ENCODE results near the gene CD74. TPM values are rescaled to one million over a fixed set of nuclear protein-coding genes. Genes with fewer than 3 reads are reported as not detected.

The CD74 gene
- total RNA-seq, 1 experiment from 2014 or later, result 12.7 TPM

GRCh38 chr5:150386024-150386855 lies 26.5 kb downstream of the CD74 start:
- ATAC-seq (no peak), DNase-seq (ENCODE audit: low read depth, low spot score) (no peak)
- no peaks in the 10 kb centered on the region for H3K9me3 ChIP-seq (ENCODE audit: control insufficient read depth, insufficient read depth, low read depth, low read length)
- in situ Hi-C loops (cut with HindIII; ENCODE audit: low pct_unique_long_range_greater_than_20kb, low sequenced_read_pairs) (no loop called here), intact Hi-C loops (cut with micrococcal nuclease; ENCODE audit: unreplicated experiment) (no loop called here)
- peaks cover 14% of the 10 kb centered on the region for H3K36me3 ChIP-seq (ENCODE audit: control insufficient read depth, insufficient read depth, low read length)
- H3K27ac ChIP-seq (ENCODE audit: low read length), result no peak overlapping the region
- ChIA-PET CTCF (no interaction called here), POLR2A (interaction anchor here (0.5 kb wide), 1 partner anchor 492 kb away, joined by 11 read pairs; no protein-coding TSS in a partner anchor)
- no peaks in the 10 kb centered on the region for H3K4me1 ChIP-seq (ENCODE audit: control insufficient read depth, insufficient read depth, low read length)
- TF ChIP-seq SIN3A (IDR thresholded peaks at IDR 0.05; ENCODE audit: borderline replicate concordance, insufficient read depth, low read depth, low read length) (no peak), REST (IDR thresholded peaks at IDR 0.05; ENCODE audit: insufficient read depth in 1 of 2, low read depth in 2 of 2, low read length in 1 of 2) (no peak), POLR2AphosphoS5 (IDR thresholded peaks at IDR 0.05; ENCODE audit: low read depth, low read length) (no peak), TCF7L2 (IDR thresholded peaks at IDR 0.05; ENCODE audit: low read depth, low read length) (no peak), CTCF (IDR thresholded peaks at IDR 0.05) (no peak)
- no peaks in the 10 kb centered on the region for H3K27me3 ChIP-seq (ENCODE audit: control insufficient read depth, insufficient read depth, low read length)
- BruUV-seq (replicated peaks), result no TSS peak
- H3K4me3 ChIP-seq (ENCODE audit: low read depth in 2 of 2, low read length in 2 of 2), result no peak overlapping the region

- Histone ChIP-seq H3K27ac (ENCODE audit: low read length) (no peak overlapping the region), H3K9me3 (ENCODE audit: control insufficient read depth, insufficient read depth, low read depth, low read length) (no peaks in the 10 kb centered on the region), H3K4me3 (ENCODE audit: low read depth in 2 of 2, low read length in 2 of 2) (no peak overlapping the region), H3K4me1 (ENCODE audit: control insufficient read depth, insufficient read depth, low read length) (no peaks in the 10 kb centered on the region), H3K36me3 (ENCODE audit: control insufficient read depth, insufficient read depth, low read length) (peaks cover 17% of the 10 kb centered on the region), H3K27me3 (ENCODE audit: control insufficient read depth, insufficient read depth, low read length) (no peaks in the 10 kb centered on the region)
- intact Hi-C loops (cut with micrococcal nuclease; ENCODE audit: unreplicated experiment), result no loop called here
- in situ Hi-C loops (cut with HindIII; ENCODE audit: low pct_unique_long_range_greater_than_20kb, low sequenced_read_pairs), result no loop called here
- no TSS peak for BruUV-seq (replicated peaks)
- CTCF ChIA-PET, result no interaction called here
- TF ChIP-seq CTCF (IDR thresholded peaks at IDR 0.05) (no peak), POLR2AphosphoS5 (IDR thresholded peaks at IDR 0.05; ENCODE audit: low read depth, low read length) (no peak), SIN3A (IDR thresholded peaks at IDR 0.05; ENCODE audit: borderline replicate concordance, insufficient read depth, low read depth, low read length) (no peak), TCF7L2 (IDR thresholded peaks at IDR 0.05; ENCODE audit: low read depth, low read length) (no peak), REST (IDR thresholded peaks at IDR 0.05; ENCODE audit: insufficient read depth in 1 of 2, low read depth in 2 of 2, low read length in 1 of 2) (no peak)
- POLR2A ChIA-PET, result no interaction called here
- ATAC-seq (no peak), DNase-seq (ENCODE audit: low read depth, low spot score) (no peak)
Observed at GRCh38 chr5:150384701-150385100, 28.0 kb downstream of the CD74 start.
